Erythroblast (primary cell): ENCODE results near the gene UCMA.

Experiments
- GATA1 ChIP-seq: IDR thresholded peaks from 2 replicates; pipeline ENCODE4 v1.6.1; 2011; ENCODE audit warnings: low read depth, mild to moderate bottlenecking, control low read depth, low read length, moderate library complexity
- POLR2A ChIP-seq: IDR thresholded peaks from 2 replicates; pipeline ENCODE4 v1.6.1; 2011; ENCODE audit warnings: mild to moderate bottlenecking, low read length

- TF ChIP-seq POLR2A, result no peak
- no peak for TF ChIP-seq GATA1
Measured at GRCh38 chr10:13247246-13247645, 13.1 kb upstream of the UCMA start.
